Activated CD4-positive, alpha-beta T cell treated with anti-CD3 and anti-CD28 coated beads for 36 hours (primary cell): Measurements from ENCODE around the gene DNPEP. TPM values are rescaled to one million over a fixed set of nuclear protein-coding genes. Genes with fewer than 3 reads are reported as not detected.

ENCODE experiments used
- ATAC-seq: fragments of 200-7000 bp; cut with Tn5 transposase; one replicate; pipeline ENCODE4 v1.10.0; 2021; ENCODE audit warnings: mild to moderate bottlenecking, moderate library complexity
- CTCF ChIA-PET: fragments of 350-600 bp; sonication (Branson Sonifier 250); formaldehyde crosslinking; loops from one replicate; lab custom pipeline; 2021; ENCODE audit warnings: antibody characterized with exemption; lab: Charles Lee
- POLR2A ChIA-PET: fragments of 350-600 bp; sonication (Branson Sonifier 250); formaldehyde crosslinking; loops from one replicate; lab custom pipeline; 2021; ENCODE audit warnings: antibody characterized with exemption, inconsistent platforms; lab: Charles Lee
- DNase-seq: peaks from one replicate; pipeline ENCODE4 v3.0.0-alpha.2; 2020
- H3K27ac Mint-ChIP-seq: one replicate; pipeline ENCODE4 v1.8.0; 2021; ENCODE audit warnings: mixed read lengths
- H3K27me3 Mint-ChIP-seq: one replicate; pipeline ENCODE4 v1.8.0; 2021; ENCODE audit warnings: mixed read lengths
- H3K36me3 Mint-ChIP-seq: one replicate; pipeline ENCODE4 v1.8.0; 2021; ENCODE audit warnings: low read depth, mixed read lengths
- H3K4me1 Mint-ChIP-seq: one replicate; pipeline ENCODE4 v1.8.0; 2021; ENCODE audit warnings: mixed read lengths
- H3K4me3 Mint-ChIP-seq: one replicate; pipeline ENCODE4 v1.8.0; 2021; ENCODE audit warnings: mild to moderate bottlenecking, moderate library complexity, mixed read lengths
- H3K9me3 Mint-ChIP-seq: one replicate; pipeline ENCODE4 v1.8.0; 2021; ENCODE audit warnings: low read depth, mixed read lengths
- intact Hi-C, 2 experiments: fragments of 100-400 bp; cut with DNase I in 1 of 2; cut with micrococcal nuclease in 1 of 2; formaldehyde crosslinking; loops; one replicate each; pipeline versions ENCODE4 v1.14.2 to v1.15.1; 2022 to 2024; cut with DNase I, micrococcal nuclease
- total RNA-seq, 2 experiments: library from RNA; stranded (reverse); gene quantifications; one replicate each; pipeline ENCODE4 v1.2.3, GENCODE V29; 2021

The DNPEP gene
- total RNA-seq, 2 experiments from 2014 or later: 81.0 to 93.1 TPM

DNA sequence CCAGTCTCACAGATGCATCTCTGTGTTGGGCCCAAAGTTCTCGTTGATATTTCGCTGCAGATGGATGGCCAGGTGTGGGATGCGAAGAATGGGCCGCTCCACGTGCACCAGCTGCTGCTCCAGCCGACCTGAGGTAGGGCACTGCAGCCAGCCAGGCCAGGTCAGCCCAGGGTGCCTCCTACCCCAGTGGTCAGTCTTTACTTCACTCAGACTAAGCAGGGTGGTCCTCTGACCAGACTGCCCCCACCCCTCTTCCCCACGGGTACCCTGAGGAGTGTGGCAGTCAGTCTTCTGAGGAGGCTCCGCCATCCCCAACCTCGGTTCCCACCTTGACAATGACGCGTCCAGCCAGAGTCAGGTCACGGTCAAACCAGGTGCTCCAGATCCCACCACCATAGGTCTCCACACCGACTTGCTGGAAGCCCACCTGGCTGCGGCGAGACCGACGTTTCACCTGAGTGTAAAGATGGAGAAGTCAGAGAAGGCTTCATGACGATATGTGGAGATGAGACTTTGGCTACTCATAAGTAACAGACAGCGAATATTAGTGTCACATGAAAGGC lies 1.7 kb downstream of the DNPEP start:
- peaks cover 40% of the 10 kb centered on the region for H3K36me3 Mint-ChIP-seq
- peak overlapping the region; percentile 97 for H3K4me3 Mint-ChIP-seq
- CTCF ChIA-PET: interaction anchor here (6.1 kb wide), 1 partner anchor 16 kb away, joined by 61 read pairs; no protein-coding TSS in a partner anchor
- intact Hi-C loops: loop anchor here (2.0 to 5.0 kb wide), 5 partner anchors 179 to 1114 kb away; partner anchors contain the start of genes AAMP (in 1 of the 2), BCS1L (in 1 of the 2), CNOT9 (in 1 of the 2) and CTDSP1 (in 1 of the 2)
- no peak for DNase-seq
- no peak overlapping the region for H3K27ac Mint-ChIP-seq
- H3K4me1 Mint-ChIP-seq: peaks cover 9% of the 10 kb centered on the region
- no peaks in the 10 kb centered on the region for H3K9me3 Mint-ChIP-seq
- no peaks in the 10 kb centered on the region for H3K27me3 Mint-ChIP-seq
- no peak for ATAC-seq
- POLR2A ChIA-PET: no interaction called here

DNA sequence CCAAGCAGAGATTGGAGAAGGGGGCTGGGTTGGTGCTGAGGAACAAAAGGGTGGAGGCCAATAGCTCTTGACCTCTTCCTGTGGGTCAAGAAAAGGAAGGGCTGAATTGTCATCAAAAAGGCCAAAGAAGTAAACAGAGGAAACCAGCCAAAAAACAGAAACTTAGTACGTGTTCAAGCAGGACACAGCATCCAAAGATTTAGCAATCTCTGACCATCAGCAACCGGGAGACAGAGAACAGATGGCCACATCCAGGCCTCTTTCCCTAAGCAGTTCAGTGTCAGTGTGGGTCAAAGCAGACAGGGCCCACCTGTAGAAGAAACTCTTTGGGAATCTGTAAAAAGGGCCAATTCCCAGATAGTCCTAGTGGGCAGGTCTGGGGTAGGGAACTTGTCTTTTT lies 2.9 kb downstream of the DNPEP start:
- no peak for ATAC-seq
- ChIA-PET POLR2A (no interaction called here), CTCF (no interaction called here)
- DNase-seq: no peak
- Mint-ChIP-seq H3K27me3 (no peaks in the 10 kb centered on the region), H3K4me3 (no peak overlapping the region), H3K36me3 (peaks cover 47% of the 10 kb centered on the region), H3K27ac (no peak overlapping the region), H3K9me3 (no peaks in the 10 kb centered on the region), H3K4me1 (peaks cover 9% of the 10 kb centered on the region)
- intact Hi-C loops: loop anchor here (5.0 kb wide), 4 partner anchors 728 to 1113 kb away; partner anchors contain the start of genes AAMP (in 1 of the 2), BCS1L (in 1 of the 2), CNOT9 (in 1 of the 2) and CTDSP1 (in 1 of the 2)

DNA sequence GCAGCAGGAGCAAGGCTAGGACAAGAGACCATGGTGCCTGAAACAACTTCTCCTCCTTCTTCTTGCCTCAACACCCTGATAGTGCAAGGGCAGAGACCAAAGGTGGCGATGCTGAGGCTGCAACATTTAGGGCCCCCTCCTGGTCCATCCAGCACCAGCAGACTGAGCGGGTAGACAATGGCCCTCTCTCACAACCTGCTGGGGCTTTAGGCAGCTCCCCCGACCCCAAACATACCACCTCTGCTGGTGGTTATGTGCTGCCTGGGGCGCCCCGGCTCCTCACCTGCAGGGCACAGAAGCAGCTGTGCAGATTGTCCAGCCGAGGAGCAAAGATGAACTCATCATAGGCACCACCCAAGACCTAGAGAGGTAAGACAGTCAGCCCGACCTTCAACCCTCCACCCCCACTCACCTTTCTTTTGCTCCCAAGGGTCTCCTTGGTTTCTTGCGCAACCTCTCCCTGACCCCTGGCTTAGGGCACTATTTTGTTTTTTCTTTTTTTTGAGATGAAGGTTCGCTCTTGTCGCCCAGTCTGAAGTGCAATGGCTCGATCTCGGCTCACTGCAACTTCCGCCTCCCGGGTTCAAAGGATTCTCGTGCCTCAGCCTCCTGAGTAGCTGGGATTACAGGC lies 3.5 kb downstream of the DNPEP start:
- no peak for DNase-seq
- POLR2A ChIA-PET: no interaction called here
- H3K4me3 Mint-ChIP-seq: no peak overlapping the region
- H3K4me1 Mint-ChIP-seq: peaks cover 9% of the 10 kb centered on the region
- H3K27me3 Mint-ChIP-seq: no peaks in the 10 kb centered on the region
- peaks cover 47% of the 10 kb centered on the region for H3K36me3 Mint-ChIP-seq
- no peak for ATAC-seq
- no peaks in the 10 kb centered on the region for H3K9me3 Mint-ChIP-seq
- intact Hi-C loops: no loop called here
- no peak overlapping the region for H3K27ac Mint-ChIP-seq
- CTCF ChIA-PET: interaction anchor here (0.5 kb wide), 1 partner anchor 324 kb away, joined by 3 read pairs; the partner anchor contains the start of gene IHH

DNA sequence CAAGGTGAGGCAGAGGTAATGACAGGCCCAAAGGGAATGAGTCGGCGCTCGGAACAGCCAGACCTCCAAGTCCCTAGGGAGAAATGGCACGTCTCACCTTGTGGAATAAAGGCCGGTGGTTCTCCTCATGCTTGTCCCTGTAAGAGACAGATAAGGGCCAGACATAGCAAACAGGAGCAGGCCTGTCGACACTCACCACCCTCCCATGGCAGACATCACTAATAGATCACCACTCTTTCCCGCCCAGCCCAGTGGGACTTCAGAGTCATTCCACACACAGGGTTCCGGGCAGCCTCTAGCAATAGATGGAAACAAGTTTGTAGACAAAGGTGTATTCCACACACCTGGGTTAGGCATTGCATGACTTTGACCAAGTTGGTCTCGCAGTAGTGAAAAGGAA lies 6.3 kb downstream of the DNPEP start:
- Mint-ChIP-seq H3K27me3 (no peaks in the 10 kb centered on the region), H3K9me3 (no peaks in the 10 kb centered on the region), H3K27ac (no peak overlapping the region), H3K4me3 (no peak overlapping the region), H3K4me1 (peaks cover 2% of the 10 kb centered on the region), H3K36me3 (peaks cover 46% of the 10 kb centered on the region)
- no peak for ATAC-seq
- ChIA-PET POLR2A (no interaction called here), CTCF (no interaction called here)
- intact Hi-C loops: no loop called here
- DNase-seq: no peak

DNA sequence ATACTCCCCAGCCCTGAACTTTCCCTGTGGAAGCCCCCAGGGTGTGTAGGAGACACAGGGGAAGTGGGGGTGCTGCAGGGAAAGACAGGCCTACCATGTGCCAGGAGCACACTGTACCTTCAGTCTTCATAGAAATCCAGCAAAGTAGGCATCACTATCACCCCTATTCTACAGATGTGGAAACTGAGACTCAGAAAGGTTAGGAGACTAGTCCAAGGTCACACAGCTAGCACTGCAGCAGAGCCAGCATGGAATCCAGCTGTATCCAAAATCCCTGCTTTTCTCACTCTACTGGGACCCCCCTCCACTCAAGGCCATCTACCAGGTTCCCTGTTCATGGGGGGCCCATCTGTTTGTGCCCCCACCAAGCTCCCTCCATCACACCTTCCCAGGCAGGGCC lies 6.8 kb downstream of the DNPEP start:
- intact Hi-C loops: no loop called here
- ChIA-PET POLR2A (no interaction called here), CTCF (no interaction called here)
- DNase-seq: no peak
- Mint-ChIP-seq H3K4me3 (no peak overlapping the region), H3K36me3 (peaks cover 43% of the 10 kb centered on the region), H3K27ac (no peak overlapping the region), H3K9me3 (no peaks in the 10 kb centered on the region), H3K27me3 (no peaks in the 10 kb centered on the region), H3K4me1 (no peaks in the 10 kb centered on the region)
- no peak for ATAC-seq

DNA sequence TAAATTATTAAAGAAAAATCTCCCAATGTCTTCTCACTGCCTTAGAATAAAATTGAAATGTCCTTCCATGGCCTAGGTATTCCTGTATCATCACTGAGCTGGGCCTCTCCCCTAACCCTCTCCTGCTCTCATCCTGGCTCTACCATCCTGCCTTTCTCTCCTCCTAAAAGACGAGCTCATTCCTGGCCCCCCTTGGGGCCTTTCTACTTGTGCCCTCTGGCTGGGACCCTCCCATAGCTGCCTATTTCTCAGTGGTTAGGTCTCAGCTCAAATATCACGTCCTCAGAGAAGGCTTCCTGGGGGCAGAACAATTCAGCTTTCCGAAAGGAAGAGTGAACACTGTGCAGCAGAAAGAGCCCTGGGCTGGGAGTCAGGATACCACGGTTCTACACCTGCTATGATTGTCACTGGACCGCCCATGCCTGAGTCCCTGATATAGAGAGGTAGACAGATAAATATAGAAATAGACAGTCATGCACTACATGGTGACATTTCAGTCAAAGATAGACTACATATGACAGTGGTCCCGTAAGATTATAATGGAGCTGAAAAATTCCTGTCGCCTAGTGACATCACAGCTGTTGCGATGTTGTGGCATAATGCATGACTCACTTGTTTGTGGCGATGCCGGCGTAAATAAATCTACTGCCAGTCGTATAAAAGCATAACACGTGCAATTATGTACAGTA lies 9.4 kb downstream of the DNPEP start:
- Mint-ChIP-seq H3K9me3 (no peaks in the 10 kb centered on the region), H3K27me3 (no peaks in the 10 kb centered on the region), H3K36me3 (peaks cover 43% of the 10 kb centered on the region), H3K4me3 (no peak overlapping the region), H3K27ac (no peak overlapping the region), H3K4me1 (no peaks in the 10 kb centered on the region)
- DNase-seq (no peak), ATAC-seq (no peak)
- intact Hi-C loops: no loop called here
- CTCF ChIA-PET: interaction anchor here (1.0 to 1.1 kb wide), 3 partner anchors 10 to 40 kb away, joined by 3 to 8 read pairs (median 3); partner anchors contain the start of gene DNPEP
- POLR2A ChIA-PET: no interaction called here

DNA sequence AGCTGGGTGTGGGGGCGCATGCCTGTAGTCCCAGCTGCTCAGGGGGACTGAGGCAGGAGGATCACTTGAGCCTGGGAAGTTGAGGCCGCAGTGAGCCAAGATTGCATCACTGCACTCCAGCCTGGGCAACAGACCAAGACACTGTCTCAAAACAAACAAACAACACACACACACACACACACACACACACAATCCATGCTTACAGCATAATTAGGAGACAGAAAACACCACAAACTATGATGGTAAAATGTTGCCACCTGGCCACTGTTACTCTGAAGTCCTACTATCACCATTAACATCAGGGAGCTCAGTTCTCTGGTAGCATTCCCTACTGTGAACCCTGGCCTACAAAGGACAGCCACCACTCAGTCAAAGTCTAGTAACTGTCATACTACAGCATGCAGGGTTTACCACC lies 18.3 kb downstream of the DNPEP start:
- H3K4me1 Mint-ChIP-seq: no peaks in the 10 kb centered on the region
- no peak overlapping the region for H3K4me3 Mint-ChIP-seq
- H3K9me3 Mint-ChIP-seq: no peaks in the 10 kb centered on the region
- H3K27ac Mint-ChIP-seq: no peak overlapping the region
- POLR2A ChIA-PET: interaction anchor here (0.6 kb wide), 1 partner anchor 17 kb away, joined by 5 read pairs; no protein-coding TSS in a partner anchor
- intact Hi-C loops: no loop called here
- no peaks in the 10 kb centered on the region for H3K27me3 Mint-ChIP-seq
- ATAC-seq (no peak), DNase-seq (no peak)
- H3K36me3 Mint-ChIP-seq: peaks cover 12% of the 10 kb centered on the region
- CTCF ChIA-PET: interaction anchor here (0.6 to 1.0 kb wide), 2 partner anchors 33 to 139 kb away, joined by 3 read pairs; no protein-coding TSS in a partner anchor

DNA sequence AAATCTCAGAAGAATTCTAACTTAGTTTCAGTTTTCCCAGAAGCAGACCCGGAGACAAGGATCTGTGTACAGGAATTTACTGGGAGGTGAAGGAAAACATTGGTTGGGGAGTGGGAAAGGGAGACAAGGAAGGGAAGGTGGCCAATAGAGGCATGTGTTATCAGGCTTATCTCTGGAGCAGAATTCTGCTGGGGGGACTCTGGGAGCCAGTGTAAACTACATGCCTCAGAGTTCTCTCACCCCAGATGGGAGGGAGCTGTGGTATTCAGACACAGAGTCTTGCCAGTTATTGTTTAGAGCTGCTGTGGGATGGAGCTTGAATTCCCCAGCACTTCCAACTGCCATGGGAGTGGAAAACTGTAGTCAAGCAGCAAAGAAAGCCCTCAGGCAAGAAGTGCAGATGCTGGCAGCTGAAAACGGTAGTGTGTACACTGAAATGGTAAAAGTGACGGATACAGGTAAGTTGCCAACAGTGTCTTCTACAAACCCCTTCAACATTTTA lies 19.0 kb downstream of the DNPEP start:
- no peak overlapping the region for H3K27ac Mint-ChIP-seq
- DNase-seq (no peak), ATAC-seq (no peak)
- intact Hi-C loops: no loop called here
- H3K4me1 Mint-ChIP-seq: no peaks in the 10 kb centered on the region
- CTCF ChIA-PET: interaction anchor here (1.0 to 1.8 kb wide), 2 partner anchors 21 to 138 kb away, joined by 3 to 5 read pairs; no protein-coding TSS in a partner anchor
- H3K36me3 Mint-ChIP-seq: peaks cover 5% of the 10 kb centered on the region
- POLR2A ChIA-PET: no interaction called here
- no peak overlapping the region for H3K4me3 Mint-ChIP-seq
- no peaks in the 10 kb centered on the region for H3K9me3 Mint-ChIP-seq
- no peaks in the 10 kb centered on the region for H3K27me3 Mint-ChIP-seq

DNA sequence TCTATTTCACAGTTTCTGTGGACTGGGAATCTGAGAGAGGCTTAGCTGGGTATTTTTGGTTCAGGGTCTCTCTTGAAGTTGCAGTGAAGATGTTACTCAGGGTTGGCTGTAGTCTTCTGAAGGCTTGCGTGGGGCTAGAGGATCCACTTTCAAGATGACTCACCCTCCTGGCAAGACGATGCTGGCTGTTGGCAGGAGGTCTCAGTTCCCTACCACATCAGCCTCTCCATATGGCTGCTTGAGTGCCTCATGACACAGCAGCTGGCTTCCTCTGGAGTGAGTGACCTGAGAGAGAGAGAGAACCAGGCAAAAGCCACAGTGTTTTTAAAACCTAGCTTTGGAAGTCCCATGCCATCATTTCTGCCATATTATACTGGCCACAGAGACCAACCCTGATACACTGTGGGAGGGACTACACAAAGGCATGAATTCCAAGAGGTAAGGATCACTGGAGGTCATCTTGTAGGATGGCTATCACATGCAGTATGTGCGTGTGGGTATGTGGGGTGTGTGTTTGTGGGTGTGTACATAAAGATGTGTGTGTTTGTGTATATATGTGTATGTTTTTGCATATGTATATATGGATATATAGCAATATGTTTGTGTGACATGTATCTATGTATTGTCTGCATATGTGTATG lies 25.1 kb downstream of the DNPEP start:
- peak; percentile 27 for DNase-seq
- no peaks in the 10 kb centered on the region for H3K9me3 Mint-ChIP-seq
- H3K27me3 Mint-ChIP-seq: peaks cover 19% of the 10 kb centered on the region
- H3K27ac Mint-ChIP-seq: no peak overlapping the region
- H3K36me3 Mint-ChIP-seq: no peaks in the 10 kb centered on the region
- CTCF ChIA-PET: interaction anchor here (0.9 to 1.0 kb wide), 2 partner anchors 9 to 67 kb away, joined by 3 read pairs; no protein-coding TSS in a partner anchor
- peaks cover 6% of the 10 kb centered on the region for H3K4me1 Mint-ChIP-seq
- intact Hi-C loops: no loop called here
- ATAC-seq: peak; percentile 79
- no peak overlapping the region for H3K4me3 Mint-ChIP-seq
- POLR2A ChIA-PET: no interaction called here

DNA sequence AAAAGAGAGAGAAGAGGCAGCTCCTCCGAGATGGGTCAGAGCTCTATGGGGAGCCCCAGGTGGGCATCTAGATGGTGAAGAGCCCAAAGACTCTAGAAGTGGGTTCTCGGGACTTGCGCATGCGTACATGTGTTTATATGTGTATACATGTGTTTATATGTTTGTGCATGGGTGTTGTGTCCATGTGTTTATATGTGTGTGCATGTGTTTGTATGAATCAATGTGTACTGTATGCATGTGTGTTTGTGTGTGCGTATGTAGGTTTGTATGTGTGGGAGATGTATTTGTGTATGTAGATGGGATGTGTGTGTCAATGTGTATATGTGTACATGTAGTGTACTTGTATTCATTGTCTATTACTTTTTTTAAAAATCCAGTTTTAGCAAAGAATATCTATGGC lies 25.6 kb downstream of the DNPEP start:
- no peak for DNase-seq
- ATAC-seq: no peak
- ChIA-PET CTCF (interaction anchor here (0.9 to 1.1 kb wide), 3 partner anchors 9 to 67 kb away, joined by 3 to 4 read pairs (median 3); no protein-coding TSS in a partner anchor), POLR2A (no interaction called here)
- intact Hi-C loops: no loop called here
- H3K9me3 Mint-ChIP-seq: no peaks in the 10 kb centered on the region
- no peak overlapping the region for H3K27ac Mint-ChIP-seq
- peaks cover 6% of the 10 kb centered on the region for H3K4me1 Mint-ChIP-seq
- H3K36me3 Mint-ChIP-seq: no peaks in the 10 kb centered on the region
- no peak overlapping the region for H3K4me3 Mint-ChIP-seq
- H3K27me3 Mint-ChIP-seq: peaks cover 19% of the 10 kb centered on the region
